ENCODE measurements around the gene TMEM270.

TMEM270 gene

DNA sequence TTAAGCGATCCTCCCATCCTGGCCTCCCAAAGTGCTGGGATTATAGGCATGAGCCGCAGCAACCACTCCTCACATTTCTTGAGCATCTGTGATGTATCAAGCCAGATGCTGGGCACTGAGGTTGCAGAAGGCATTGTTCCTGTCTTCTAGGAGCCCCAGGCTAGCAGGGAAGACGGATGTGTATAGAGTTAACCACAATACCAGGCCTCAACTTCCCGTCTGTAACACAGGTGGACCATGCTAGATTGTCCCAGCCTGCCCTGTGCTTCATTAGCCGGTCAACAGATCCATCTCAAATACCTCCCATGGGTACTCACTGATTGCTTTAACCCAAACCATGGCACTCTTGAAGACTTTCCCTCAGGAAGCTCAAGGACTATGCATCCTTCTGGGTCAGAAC is 32.0 kb upstream of the TMEM270 start:
- no peak for DNase-seq (ENCODE audit: low spot score)
- TF ChIP-seq, protein P1, sequence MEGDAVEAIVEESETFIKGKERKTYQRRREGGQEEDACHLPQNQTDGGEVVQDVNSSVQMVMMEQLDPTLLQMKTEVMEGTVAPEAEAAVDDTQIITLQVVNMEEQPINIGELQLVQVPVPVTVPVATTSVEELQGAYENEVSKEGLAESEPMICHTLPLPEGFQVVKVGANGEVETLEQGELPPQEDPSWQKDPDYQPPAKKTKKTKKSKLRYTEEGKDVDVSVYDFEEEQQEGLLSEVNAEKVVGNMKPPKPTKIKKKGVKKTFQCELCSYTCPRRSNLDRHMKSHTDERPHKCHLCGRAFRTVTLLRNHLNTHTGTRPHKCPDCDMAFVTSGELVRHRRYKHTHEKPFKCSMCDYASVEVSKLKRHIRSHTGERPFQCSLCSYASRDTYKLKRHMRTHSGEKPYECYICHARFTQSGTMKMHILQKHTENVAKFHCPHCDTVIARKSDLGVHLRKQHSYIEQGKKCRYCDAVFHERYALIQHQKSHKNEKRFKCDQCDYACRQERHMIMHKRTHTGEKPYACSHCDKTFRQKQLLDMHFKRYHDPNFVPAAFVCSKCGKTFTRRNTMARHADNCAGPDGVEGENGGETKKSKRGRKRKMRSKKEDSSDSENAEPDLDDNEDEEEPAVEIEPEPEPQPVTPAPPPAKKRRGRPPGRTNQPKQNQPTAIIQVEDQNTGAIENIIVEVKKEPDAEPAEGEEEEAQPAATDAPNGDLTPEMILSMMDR (IDR thresholded peaks at IDR 0.05; ENCODE audit: extremely low read depth, missing control alignments): no peak

DNA sequence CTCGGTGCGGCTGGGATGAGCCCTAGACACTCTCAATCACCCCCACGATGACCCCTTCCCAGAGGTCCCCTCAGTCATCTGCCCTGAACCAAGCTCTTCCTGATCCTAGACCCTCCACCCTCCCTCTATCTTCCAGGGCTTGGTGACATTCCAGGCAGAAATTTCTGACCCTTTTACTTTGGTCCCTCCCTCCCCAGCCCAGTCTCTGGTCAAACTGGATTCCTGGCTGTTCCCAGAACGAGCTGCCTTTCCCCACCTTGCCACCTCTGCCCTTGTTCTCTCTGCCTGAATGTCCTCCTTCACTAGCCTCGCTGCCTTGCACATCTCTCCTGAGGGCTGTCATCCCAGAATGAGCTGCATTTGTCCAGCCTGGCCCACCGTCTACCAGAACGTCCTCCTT is 31.5 kb upstream of the TMEM270 start:
- TF ChIP-seq, protein P1 (IDR thresholded peaks at IDR 0.05; ENCODE audit: extremely low read depth, missing control alignments): no peak
- no peak for DNase-seq (ENCODE audit: low spot score)

DNA sequence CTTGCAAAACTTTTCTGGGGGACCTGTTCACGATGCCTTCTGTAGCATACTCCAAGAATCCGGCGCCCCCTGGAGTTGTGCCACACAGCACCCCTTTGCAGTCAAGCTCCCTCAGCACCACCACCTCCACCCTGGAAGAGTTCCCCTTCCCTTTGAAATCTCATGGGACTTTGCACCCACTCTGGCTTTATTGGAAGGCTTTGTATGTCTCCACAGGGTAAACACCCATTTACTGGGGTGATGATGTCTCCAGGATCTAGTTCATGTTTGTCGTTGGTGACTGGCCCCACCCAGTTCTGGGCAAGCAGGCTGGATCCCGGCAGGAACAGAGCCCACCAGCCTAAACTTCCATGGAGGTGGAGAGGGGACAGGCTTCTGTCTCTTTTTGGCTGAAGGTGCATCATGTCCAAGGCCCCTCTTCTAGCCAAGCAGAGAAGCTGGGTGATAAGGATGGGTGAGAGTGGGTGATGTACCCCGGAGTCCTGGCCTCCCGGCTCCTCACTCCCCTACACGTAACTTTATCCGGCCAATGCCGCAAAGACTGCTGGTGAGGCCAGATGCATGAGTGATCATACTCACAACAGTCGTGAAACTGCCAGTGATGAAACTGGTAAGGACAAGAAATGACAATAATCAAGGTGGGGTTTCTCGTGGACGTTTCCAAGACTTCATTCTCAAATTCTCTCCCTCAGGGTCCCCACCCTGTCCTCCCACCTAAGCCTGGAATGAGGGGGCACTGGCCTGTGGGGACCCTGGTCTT is 30.9 kb upstream of the TMEM270 start:
- TF ChIP-seq, protein P1 (IDR thresholded peaks at IDR 0.05; ENCODE audit: extremely low read depth, missing control alignments): no peak

DNA sequence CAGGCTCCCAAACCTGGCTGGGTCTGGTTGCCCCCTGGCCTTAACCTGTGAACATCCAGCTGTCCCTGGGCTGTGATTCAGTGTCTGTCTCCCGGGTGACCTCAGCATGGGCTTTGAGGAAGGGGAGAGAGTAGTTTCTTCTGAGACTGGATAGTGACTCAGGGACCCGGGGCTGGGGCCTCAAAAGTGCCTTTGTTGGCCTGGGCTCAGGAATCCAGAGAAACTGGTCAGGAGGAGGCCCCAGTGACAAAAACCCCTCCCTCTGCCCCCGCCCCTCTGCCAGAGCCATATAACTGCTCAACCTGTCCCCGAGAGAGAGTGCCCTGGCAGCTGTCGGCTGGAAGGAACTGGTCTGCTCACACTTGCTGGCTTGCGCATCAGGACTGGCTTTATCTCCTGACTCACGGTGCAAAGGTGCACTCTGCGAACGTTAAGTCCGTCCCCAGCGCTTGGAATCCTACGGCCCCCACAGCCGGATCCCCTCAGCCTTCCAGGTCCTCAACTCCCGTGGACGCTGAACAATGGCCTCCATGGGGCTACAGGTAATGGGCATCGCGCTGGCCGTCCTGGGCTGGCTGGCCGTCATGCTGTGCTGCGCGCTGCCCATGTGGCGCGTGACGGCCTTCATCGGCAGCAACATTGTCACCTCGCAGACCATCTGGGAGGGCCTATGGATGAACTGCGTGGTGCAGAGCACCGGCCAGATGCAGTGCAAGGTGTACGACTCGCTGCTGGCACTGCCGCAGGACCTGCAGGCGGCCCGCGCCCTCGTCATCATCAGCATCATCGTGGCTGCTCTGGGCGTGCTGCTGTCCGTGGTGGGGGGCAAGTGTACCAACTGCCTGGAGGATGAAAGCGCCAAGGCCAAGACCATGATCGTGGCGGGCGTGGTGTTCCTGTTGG is 30.0 kb upstream of the TMEM270 start, which contains the start of gene CLDN4:
TSS of gene CLDN4 (plus strand) at position 316 of the 903 bp plus-strand sequence. CDS start at position 522, 206 bp downstream.
- DNase-seq (ENCODE audit: low spot score): no peak

More for the DNA sequence above, 30.9 kb upstream of the TMEM270 start:
- DNase-seq (ENCODE audit: low spot score): no peak

DNA sequence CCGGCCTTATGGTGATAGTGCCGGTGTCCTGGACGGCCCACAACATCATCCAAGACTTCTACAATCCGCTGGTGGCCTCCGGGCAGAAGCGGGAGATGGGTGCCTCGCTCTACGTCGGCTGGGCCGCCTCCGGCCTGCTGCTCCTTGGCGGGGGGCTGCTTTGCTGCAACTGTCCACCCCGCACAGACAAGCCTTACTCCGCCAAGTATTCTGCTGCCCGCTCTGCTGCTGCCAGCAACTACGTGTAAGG is 29.4 kb upstream of the TMEM270 start:
- no peak for DNase-seq (ENCODE audit: low spot score)
- TF ChIP-seq, protein P1 (IDR thresholded peaks at IDR 0.05; ENCODE audit: extremely low read depth, missing control alignments): no peak

More for the DNA sequence above, 30.0 kb upstream of the TMEM270 start, which contains the start of gene CLDN4:
- TF ChIP-seq, protein P1 (IDR thresholded peaks at IDR 0.05; ENCODE audit: extremely low read depth, missing control alignments): no peak

DNA sequence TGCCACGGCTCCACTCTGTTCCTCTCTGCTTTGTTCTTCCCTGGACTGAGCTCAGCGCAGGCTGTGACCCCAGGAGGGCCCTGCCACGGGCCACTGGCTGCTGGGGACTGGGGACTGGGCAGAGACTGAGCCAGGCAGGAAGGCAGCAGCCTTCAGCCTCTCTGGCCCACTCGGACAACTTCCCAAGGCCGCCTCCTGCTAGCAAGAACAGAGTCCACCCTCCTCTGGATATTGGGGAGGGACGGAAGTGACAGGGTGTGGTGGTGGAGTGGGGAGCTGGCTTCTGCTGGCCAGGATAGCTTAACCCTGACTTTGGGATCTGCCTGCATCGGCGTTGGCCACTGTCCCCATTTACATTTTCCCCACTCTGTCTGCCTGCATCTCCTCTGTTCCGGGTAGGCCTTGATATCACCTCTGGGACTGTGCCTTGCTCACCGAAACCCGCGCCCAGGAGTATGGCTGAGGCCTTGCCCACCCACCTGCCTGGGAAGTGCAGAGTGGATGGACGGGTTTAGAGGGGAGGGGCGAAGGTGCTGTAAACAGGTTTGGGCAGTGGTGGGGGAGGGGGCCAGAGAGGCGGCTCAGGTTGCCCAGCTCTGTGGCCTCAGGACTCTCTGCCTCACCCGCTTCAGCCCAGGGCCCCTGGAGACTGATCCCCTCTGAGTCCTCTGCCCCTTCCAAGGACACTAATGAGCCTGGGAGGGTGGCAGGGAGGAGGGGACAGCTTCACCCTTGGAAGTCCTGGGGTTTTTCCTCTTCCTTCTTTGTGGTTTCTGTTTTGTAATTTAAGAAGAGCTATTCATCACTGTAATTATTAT is 28.9 kb upstream of the TMEM270 start:
- TF ChIP-seq, protein P1 (IDR thresholded peaks at IDR 0.05; ENCODE audit: extremely low read depth, missing control alignments): no peak
- DNase-seq (ENCODE audit: low spot score): no peak
